Peyer's patch (tissue), 4 donors: ENCODE measurements around the gene PIP4K2B. TPM values are rescaled to one million over a fixed set of nuclear protein-coding genes. Genes with fewer than 3 reads are reported as not detected.

ENCODE experiments used
- DNase-seq, 3 donors: peaks; one replicate each; pipeline ENCODE4 v3.0.0-alpha.2; 2017 to 2019
- H3K27ac ChIP-seq, 4 donors: fragments of 200-600 bp; sonication (generic); one replicate each; pipeline ENCODE4 v1.5.1; 2016 to 2019
- H3K27me3 ChIP-seq, 2 donors: fragments of 200-600 bp; sonication (generic); one replicate each; pipeline ENCODE4 v1.5.1; 2019
- H3K36me3 ChIP-seq, 3 donors: fragments of 200-600 bp; sonication (generic); one replicate each; pipeline ENCODE4 v1.5.1; 2016 to 2019
- H3K4me1 ChIP-seq, 4 donors: fragments of 200-600 bp; sonication (generic); one replicate each; pipeline ENCODE4 v1.5.1; 2016 to 2019
- H3K4me3 ChIP-seq, 4 donors: fragments of 200-600 bp; sonication (generic); 1 replicate in 3 of 4; 2 replicates in 1 of 4; pipeline ENCODE4 v1.5.1; 2016 to 2019; ENCODE audit warnings: mild to moderate bottlenecking in 1 of 4
- H3K9me3 ChIP-seq, 4 donors: fragments of 200-600 bp; sonication (generic); one replicate each; pipeline ENCODE4 v1.5.1; 2016 to 2019; ENCODE audit warnings: mild to moderate bottlenecking in 1 of 4
- POLR2A ChIP-seq, 2 donors: fragments of 450-650 bp; IDR thresholded peaks; one replicate each; pipeline ENCODE4 v1.5.1; 2017; ENCODE audit warnings: antibody characterized with exemption in 2 of 2, mild to moderate bottlenecking in 2 of 2, moderate library complexity in 2 of 2
- total RNA-seq, 4 donors: library from RNA; depleted of rRNA; stranded (reverse); fragments of >200 nt; gene quantifications; one replicate each; pipeline ENCODE4 v1.1.0, GENCODE V29; 2016
- TF ChIP-seq, protein P1 (sequence below), 6 experiments: fragments of 450-650 bp in 4 of 6; fragments of 200-600 bp in 2 of 6; sonication (generic) in 1 of 6; IDR thresholded peaks; one replicate each; pipeline ENCODE4 v1.5.1; 2017 to 2019; ENCODE audit warnings: antibody characterized with exemption in 6 of 6, mild to moderate bottlenecking in 3 of 6, moderate library complexity in 1 of 6

Gene PIP4K2B
- total RNA-seq, 4 donors from 2014 or later, result 16.7 to 61.9 (median 22.8) TPM

GRCh38 chr17:38738007-38738662 is 61.2 kb downstream of the PIP4K2B start:
- peak in 1 of 3 donors; percentile 48 for DNase-seq
- Histone ChIP-seq H3K4me3 (no peak overlapping the region), H3K36me3 (peaks cover 0 to 38% (median 0%) of the 10 kb centered on the region in 3 donors), H3K27ac (no peak overlapping the region), H3K4me1 (peaks cover 0 to 73% (median 8%) of the 10 kb centered on the region in 4 donors), H3K9me3 (no peaks in the 10 kb centered on the region), H3K27me3 (no peaks in the 10 kb centered on the region)
- TF ChIP-seq, protein P1, sequence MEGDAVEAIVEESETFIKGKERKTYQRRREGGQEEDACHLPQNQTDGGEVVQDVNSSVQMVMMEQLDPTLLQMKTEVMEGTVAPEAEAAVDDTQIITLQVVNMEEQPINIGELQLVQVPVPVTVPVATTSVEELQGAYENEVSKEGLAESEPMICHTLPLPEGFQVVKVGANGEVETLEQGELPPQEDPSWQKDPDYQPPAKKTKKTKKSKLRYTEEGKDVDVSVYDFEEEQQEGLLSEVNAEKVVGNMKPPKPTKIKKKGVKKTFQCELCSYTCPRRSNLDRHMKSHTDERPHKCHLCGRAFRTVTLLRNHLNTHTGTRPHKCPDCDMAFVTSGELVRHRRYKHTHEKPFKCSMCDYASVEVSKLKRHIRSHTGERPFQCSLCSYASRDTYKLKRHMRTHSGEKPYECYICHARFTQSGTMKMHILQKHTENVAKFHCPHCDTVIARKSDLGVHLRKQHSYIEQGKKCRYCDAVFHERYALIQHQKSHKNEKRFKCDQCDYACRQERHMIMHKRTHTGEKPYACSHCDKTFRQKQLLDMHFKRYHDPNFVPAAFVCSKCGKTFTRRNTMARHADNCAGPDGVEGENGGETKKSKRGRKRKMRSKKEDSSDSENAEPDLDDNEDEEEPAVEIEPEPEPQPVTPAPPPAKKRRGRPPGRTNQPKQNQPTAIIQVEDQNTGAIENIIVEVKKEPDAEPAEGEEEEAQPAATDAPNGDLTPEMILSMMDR (IDR thresholded peaks at IDR 0.05), result no peak
- TF ChIP-seq POLR2A (IDR thresholded peaks at IDR 0.05), result no peak

GRCh38 chr17:38735161-38735997 is 64.0 kb downstream of the PIP4K2B start:
- H3K4me3 ChIP-seq, result no peak overlapping the region
- peaks cover 7 to 65% (median 12%) of the 10 kb centered on the region in 4 donors for H3K4me1 ChIP-seq
- H3K27me3 ChIP-seq, result no peaks in the 10 kb centered on the region
- H3K27ac ChIP-seq, result no peak overlapping the region
- DNase-seq, result peak; percentile 68 to 82 (median 76)
- H3K9me3 ChIP-seq, result no peaks in the 10 kb centered on the region
- no peak for TF ChIP-seq POLR2A (IDR thresholded peaks at IDR 0.05)
- TF ChIP-seq, protein P1 (IDR thresholded peaks at IDR 0.05), result peak; percentile 81 to 97 (median 93)
- H3K36me3 ChIP-seq, result peaks cover 0 to 38% (median 0%) of the 10 kb centered on the region in 3 donors

GRCh38 chr17:38733982-38734973 is 65.1 kb downstream of the PIP4K2B start:
- no peaks in the 10 kb centered on the region for H3K9me3 ChIP-seq
- H3K27me3 ChIP-seq, result no peaks in the 10 kb centered on the region
- peaks cover 9 to 59% (median 13%) of the 10 kb centered on the region in 4 donors for H3K4me1 ChIP-seq
- no peak overlapping the region for H3K4me3 ChIP-seq
- TF ChIP-seq POLR2A (IDR thresholded peaks at IDR 0.05), result no peak
- TF ChIP-seq, protein P1 (IDR thresholded peaks at IDR 0.05), result peak in 5 of 6 experiments; percentile 7 to 25 (median 17)
- peak overlapping the region in 2 of 4 donors; percentile 78 to 99 for H3K27ac ChIP-seq
- DNase-seq, result peak in 2 of 3 donors; percentile 38 to 50
- H3K36me3 ChIP-seq, result peaks cover 0 to 34% (median 0%) of the 10 kb centered on the region in 3 donors

GRCh38 chr17:38733282-38733981 is 65.9 kb downstream of the PIP4K2B start:
- Histone ChIP-seq H3K4me3 (no peak overlapping the region), H3K27me3 (no peaks in the 10 kb centered on the region), H3K36me3 (peaks cover 0 to 25% (median 0%) of the 10 kb centered on the region in 3 donors), H3K9me3 (no peaks in the 10 kb centered on the region), H3K4me1 (peaks cover 12 to 59% (median 20%) of the 10 kb centered on the region in 4 donors), H3K27ac (peak overlapping the region in 3 of 4 donors; percentile 78 to 99 (median 97))
- TF ChIP-seq, protein P1 (IDR thresholded peaks at IDR 0.05), result peak in 1 of 6 experiments; percentile 0
- no peak for TF ChIP-seq POLR2A (IDR thresholded peaks at IDR 0.05)
- DNase-seq, result peak in 1 of 3 donors; percentile 55
